Pancreas (tissue), 10 donors: ENCODE data around the gene PALB2. TPM values are rescaled to one million over a fixed set of nuclear protein-coding genes. Genes with fewer than 3 reads are reported as not detected.
"Not testable (repeated sequence)": the region's sequence is repeated elsewhere in the genome, so short reads cannot be mapped to it uniquely, and the experiment has no call there.

Experiments
- ATAC-seq, 4 donors: fragments of 200-7000 bp; cut with Tn5 transposase; one replicate each; pipeline versions ENCODE4 v1.8.0 to v1.9.1; 2020; ENCODE audit warnings: mild to moderate bottlenecking in 4 of 4, moderate library complexity in 4 of 4
- DNase-seq, 6 donors: peaks; one replicate each; pipeline ENCODE4 v3.0.0-alpha.2; 2020
- FAIRE-seq: peaks from 2 replicates; lab custom pipeline; 2012; peaks lifted over from hg19 to GRCh38; lab: Jason Lieb, UNC
- H3K27ac ChIP-seq, 4 donors: fragments of 200-600 bp; sonication (generic); 1 replicate in 3 of 4; 2 replicates in 1 of 4; pipeline versions ENCODE4 v1.5.0 to v1.8.0; 2020
- H3K27me3 ChIP-seq, 4 donors: fragments of 200-600 bp; one replicate each; pipeline ENCODE4 v1.8.0; 2021
- H3K36me3 ChIP-seq, 3 donors: fragments of 200-600 bp; sonication (generic) in 1 of 3; one replicate each; pipeline versions ENCODE4 v1.5.0 to v1.8.0; 2020 to 2021
- H3K4me1 ChIP-seq, 3 donors: fragments of 200-600 bp; one replicate each; pipeline ENCODE4 v1.8.0; 2021
- H3K4me3 ChIP-seq, 4 donors: fragments of 200-600 bp; sonication (generic) in 2 of 4; one replicate each; pipeline versions ENCODE4 v1.5.0 to v1.8.0; 2020 to 2021
- H3K9me3 ChIP-seq, 4 donors: fragments of 200-600 bp; one replicate each; pipeline ENCODE4 v1.8.0; 2021
- WGBS, 2 donors: extraction: QIAGEN DNeasy Blood & Tissue Kit; methylation state at CpG; one replicate each; pipeline ENCODE4 v1.1.7; 2013; 5-methylcytosine and 5-hydroxymethylcytosine counted together
- intact Hi-C, 3 donors: fragments of 100-400 bp; cut with DNase I; formaldehyde crosslinking; loops; one replicate each; pipeline versions ENCODE4 v1.11.1 to v1.14.2; 2022
- polyA plus RNA-seq, 2 donors: library from polyadenylated mRNA; stranded (reverse); fragments of 200-250 nt; gene quantifications; one replicate each; pipeline ENCODE4 v1.2.3, GENCODE V29; 2013
- total RNA-seq, 6 donors: library from RNA; stranded (reverse); fragmentation: NEBNext Ultra II Directional in 4 of 6; extraction: Animal tissue kit (Norgen Biotek cat#: 25700) in 4 of 6; gene quantifications; one replicate each; pipeline versions ENCODE4 v1.2.1 to v1.2.4, GENCODE V29; 2021 to 2023
- TF ChIP-seq, protein P1 (sequence below), 4 donors: fragments of 200-600 bp; sonication (generic) in 3 of 4; IDR thresholded peaks; one replicate each; pipeline versions ENCODE4 v1.5.0 to v1.8.0; 2021; ENCODE audit warnings: antibody characterized with exemption in 4 of 4
- donor health status: healthy with polysubstance abuse.
- donor health status: DM: no; HTN: no; CAD: no; lungs with moderate emphysema.
- donor health status: DM: no; HTN: no; CAD: no.
- donor health status: control.
- donor health status: control.
- donor health status: Bipolar disorder and iron deficiency.
- donor health status: DM: yes; HTN: yes; CAD: no.
- donor health status: DM: no; HTN: no; CAD: no.
- donor health status: DM: no; HTN: no; CAD: no.
- donor health status: DM: yes; HTN: yes; CAD: no.

The PALB2 gene
- total and polyA plus RNA-seq, 8 donors = 2.3 to 6.8 (median 4.3) TPM

DNA sequence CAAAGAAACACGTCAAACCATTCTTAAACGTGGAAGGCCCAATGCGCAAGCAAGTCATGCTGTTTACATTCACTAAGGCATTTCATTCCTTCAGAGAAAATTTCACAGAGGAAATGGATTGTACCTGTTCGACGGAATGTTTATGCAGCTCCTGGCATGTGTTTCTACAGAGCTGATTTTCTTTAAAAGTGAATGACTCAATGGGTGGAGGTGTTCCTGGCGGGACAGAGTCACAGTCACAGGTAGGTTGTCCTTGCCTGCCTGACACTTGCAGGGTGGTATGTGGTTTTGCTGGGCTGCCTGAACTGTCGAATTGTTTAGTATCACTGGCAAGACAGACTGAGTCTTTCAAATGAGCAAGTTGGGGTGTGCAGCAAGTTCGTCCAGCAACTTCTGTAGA is 11.6 kb downstream of the PALB2 start:
- TF ChIP-seq, protein P1, sequence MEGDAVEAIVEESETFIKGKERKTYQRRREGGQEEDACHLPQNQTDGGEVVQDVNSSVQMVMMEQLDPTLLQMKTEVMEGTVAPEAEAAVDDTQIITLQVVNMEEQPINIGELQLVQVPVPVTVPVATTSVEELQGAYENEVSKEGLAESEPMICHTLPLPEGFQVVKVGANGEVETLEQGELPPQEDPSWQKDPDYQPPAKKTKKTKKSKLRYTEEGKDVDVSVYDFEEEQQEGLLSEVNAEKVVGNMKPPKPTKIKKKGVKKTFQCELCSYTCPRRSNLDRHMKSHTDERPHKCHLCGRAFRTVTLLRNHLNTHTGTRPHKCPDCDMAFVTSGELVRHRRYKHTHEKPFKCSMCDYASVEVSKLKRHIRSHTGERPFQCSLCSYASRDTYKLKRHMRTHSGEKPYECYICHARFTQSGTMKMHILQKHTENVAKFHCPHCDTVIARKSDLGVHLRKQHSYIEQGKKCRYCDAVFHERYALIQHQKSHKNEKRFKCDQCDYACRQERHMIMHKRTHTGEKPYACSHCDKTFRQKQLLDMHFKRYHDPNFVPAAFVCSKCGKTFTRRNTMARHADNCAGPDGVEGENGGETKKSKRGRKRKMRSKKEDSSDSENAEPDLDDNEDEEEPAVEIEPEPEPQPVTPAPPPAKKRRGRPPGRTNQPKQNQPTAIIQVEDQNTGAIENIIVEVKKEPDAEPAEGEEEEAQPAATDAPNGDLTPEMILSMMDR (IDR thresholded peaks at IDR 0.05) = no peak
- H3K9me3 ChIP-seq = no peaks in the 10 kb centered on the region
- DNase-seq (no peak), ATAC-seq (peak in 1 of 4 donors; percentile 37), FAIRE-seq (no peak)
- no peaks in the 10 kb centered on the region for H3K4me1 ChIP-seq
- peaks cover 0 to 18% (median 6%) of the 10 kb centered on the region in 3 donors for H3K36me3 ChIP-seq
- no peak overlapping the region for H3K27ac ChIP-seq
- 90% methylated on average over 8 of the region's 8 CpGs for WGBS, 2 donors
- H3K27me3 ChIP-seq = no peaks in the 10 kb centered on the region
- no peak overlapping the region for H3K4me3 ChIP-seq
- intact Hi-C loops = no loop called here

DNA sequence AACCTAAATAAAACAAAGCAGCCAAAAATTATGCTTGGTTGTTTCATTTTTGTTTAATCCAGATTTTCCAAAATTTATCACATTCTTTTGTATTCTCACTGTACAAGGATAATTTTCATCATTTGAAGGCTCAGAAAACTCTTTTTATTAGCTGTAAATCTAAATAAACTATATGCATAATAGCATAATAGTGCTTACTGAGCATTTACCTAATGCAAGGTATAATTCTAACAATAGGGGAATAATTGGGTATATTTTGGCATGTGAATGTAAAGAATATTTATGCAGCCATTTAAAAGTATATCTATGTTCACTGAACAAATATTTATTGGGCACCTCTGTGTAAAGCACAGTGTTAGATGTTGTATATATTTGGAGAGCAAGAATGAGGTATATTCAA is 17.0 kb downstream of the PALB2 start:
- no peak for ATAC-seq
- peaks cover 0 to 44% (median 11%) of the 10 kb centered on the region in 3 donors for H3K36me3 ChIP-seq
- no peak for DNase-seq
- TF ChIP-seq, protein P1 (IDR thresholded peaks at IDR 0.05) = no peak
- intact Hi-C loops = no loop called here
- no peak overlapping the region for H3K27ac ChIP-seq
- H3K27me3 ChIP-seq = no peaks in the 10 kb centered on the region
- no peaks in the 10 kb centered on the region for H3K9me3 ChIP-seq
- FAIRE-seq = no peak
- no peaks in the 10 kb centered on the region for H3K4me1 ChIP-seq
- no peak overlapping the region for H3K4me3 ChIP-seq

DNA sequence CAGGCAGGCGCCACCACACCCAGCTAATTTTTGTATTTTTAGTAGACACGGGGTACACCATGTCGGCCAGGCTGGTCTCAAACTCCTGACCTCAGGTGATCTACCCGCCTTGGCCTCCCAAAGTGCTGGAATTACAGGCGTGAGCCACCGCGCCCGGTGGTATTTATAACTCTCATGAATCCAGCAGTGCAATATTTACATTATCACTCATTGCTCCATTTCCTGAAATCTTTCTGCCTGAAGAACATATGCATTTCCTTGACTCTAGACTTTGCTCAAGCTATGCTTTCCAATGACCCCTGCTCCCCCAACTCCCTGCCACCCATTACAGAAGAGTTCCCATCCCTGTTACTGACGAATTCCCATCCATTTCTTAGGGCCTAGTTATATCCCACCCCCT is 25.3 kb downstream of the PALB2 start:
- Histone ChIP-seq H3K27me3 (no peaks in the 10 kb centered on the region), H3K27ac (no peak overlapping the region), H3K4me1 (no peaks in the 10 kb centered on the region), H3K9me3 (no peaks in the 10 kb centered on the region), H3K4me3 (no peak overlapping the region), H3K36me3 (peaks cover 0 to 17% (median 3%) of the 10 kb centered on the region in 3 donors)
- ATAC-seq (no peak), DNase-seq (no peak), FAIRE-seq (no peak)
- TF ChIP-seq, protein P1 (IDR thresholded peaks at IDR 0.05) = no peak
- intact Hi-C loops = no loop called here
- 92 to 93% methylated on average over 9 of the region's 9 CpGs for WGBS, 2 donors

DNA sequence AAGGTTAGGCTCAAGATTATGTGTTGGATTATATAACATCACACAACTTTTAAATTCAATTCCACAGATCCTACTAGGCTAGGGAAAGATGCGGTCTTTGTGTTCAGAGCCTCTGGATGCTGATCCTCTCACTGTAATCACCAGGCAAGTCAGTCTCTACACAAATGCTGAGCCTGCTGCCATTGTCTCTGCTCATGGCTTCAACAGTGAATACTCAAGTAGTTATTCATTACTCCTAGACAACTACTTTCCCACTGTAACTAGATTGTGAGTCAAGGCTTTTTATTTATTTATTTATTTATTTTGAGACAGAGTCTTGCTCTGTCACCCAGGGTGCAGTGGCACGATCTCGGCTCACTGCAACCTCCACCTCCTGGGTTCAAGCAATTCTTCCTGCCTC is 29.2 kb downstream of the PALB2 start:
- Histone ChIP-seq H3K9me3 (no peaks in the 10 kb centered on the region), H3K36me3 (no peaks in the 10 kb centered on the region), H3K4me3 (no peak overlapping the region), H3K27me3 (no peaks in the 10 kb centered on the region), H3K4me1 (no peaks in the 10 kb centered on the region), H3K27ac (no peak overlapping the region)
- intact Hi-C loops = no loop called here
- DNase-seq (no peak), ATAC-seq (no peak), FAIRE-seq (no peak)
- WGBS, 2 donors = 98 to 100% methylated on average over 3 of the region's 3 CpGs
- TF ChIP-seq, protein P1 (IDR thresholded peaks at IDR 0.05) = no peak

DNA sequence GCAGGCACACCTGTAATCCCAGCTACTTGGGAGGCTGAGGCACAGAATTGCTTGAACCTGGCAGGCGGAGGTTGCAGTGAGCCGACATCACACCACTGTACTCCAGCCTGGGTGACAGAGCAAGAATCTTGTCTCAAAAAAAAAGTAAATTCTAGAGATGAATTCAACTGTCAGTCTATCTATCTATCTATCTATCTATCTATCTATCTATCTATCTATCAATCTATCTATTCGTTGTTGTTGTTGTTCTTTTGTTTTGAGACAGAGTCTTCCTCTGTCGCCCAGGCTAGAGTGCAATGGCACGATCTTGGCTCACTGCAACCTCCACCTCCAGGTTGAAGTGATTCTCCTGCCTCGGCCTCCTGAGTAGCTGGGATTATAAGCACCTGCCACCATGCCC is 30.2 kb downstream of the PALB2 start:
- ATAC-seq, H3K27me3 ChIP-seq, intact Hi-C loops, DNase-seq, H3K36me3 ChIP-seq, H3K4me1 ChIP-seq, H3K9me3 ChIP-seq, H3K4me3 ChIP-seq, H3K27ac ChIP-seq, FAIRE-seq: not testable (repeated sequence)
- WGBS, 2 donors = 97% methylated on average over 6 of the region's 6 CpGs
